Upper lobe of left lung (tissue), 6 donors: ENCODE data around the gene NFATC3. TPM values are rescaled to one million over a fixed set of nuclear protein-coding genes. Genes with fewer than 3 reads are reported as not detected.

Source experiments
- ATAC-seq, 2 donors: fragments of 200-7000 bp; cut with Tn5 transposase; one replicate each; pipeline ENCODE4 v1.9.1; 2022; ENCODE audit warnings: mild to moderate bottlenecking in 2 of 2, moderate library complexity in 2 of 2; ENCODE audit not compliant: low FRiP score in 2 of 2
- DNase-seq, 2 donors: peaks; one replicate each; pipeline ENCODE4 v3.0.0-alpha.2; 2019 to 2020
- H3K27ac ChIP-seq, 4 donors: fragments of 200-600 bp; sonication (generic); one replicate each; pipeline ENCODE4 v1.5.1; 2016 to 2019
- H3K27me3 ChIP-seq, 4 donors: fragments of 200-600 bp; sonication (generic); one replicate each; pipeline ENCODE4 v1.5.1; 2017 to 2019
- H3K36me3 ChIP-seq, 4 donors: fragments of 200-600 bp; sonication (generic); one replicate each; pipeline ENCODE4 v1.5.1; 2016 to 2019
- H3K4me1 ChIP-seq, 4 donors: fragments of 200-600 bp; sonication (generic); one replicate each; pipeline ENCODE4 v1.5.1; 2018 to 2019
- H3K4me3 ChIP-seq, 4 donors: fragments of 200-600 bp; sonication (generic); one replicate each; pipeline ENCODE4 v1.5.1; 2017 to 2019; ENCODE audit warnings: mild to moderate bottlenecking in 2 of 4, moderate library complexity in 1 of 4
- H3K9me3 ChIP-seq, 4 donors: fragments of 200-600 bp; sonication (generic); one replicate each; pipeline ENCODE4 v1.5.1; 2018 to 2019
- CTCF ChIP-seq, 6 experiments: fragments of 450-650 bp in 4 of 6; fragments of 200-600 bp in 2 of 6; sonication (generic) in 2 of 6; IDR thresholded peaks; one replicate each; pipeline ENCODE4 v1.5.1; 2016 to 2019; ENCODE audit warnings: antibody characterized with exemption in 6 of 6
- EP300 ChIP-seq, 4 donors: sonication (generic); formaldehyde crosslinking; IDR thresholded peaks; one replicate each; pipeline ENCODE4 v1.5.1; 2017; ENCODE audit warnings: antibody characterized with exemption in 4 of 4, control low read depth in 2 of 4
- POLR2A ChIP-seq, 4 donors: fragments of 450-650 bp; IDR thresholded peaks; one replicate each; pipeline ENCODE4 v1.5.1; 2016 to 2017; ENCODE audit warnings: antibody characterized with exemption in 4 of 4, mild to moderate bottlenecking in 2 of 4
- POLR2AphosphoS5 ChIP-seq, 2 donors: sonication (generic); formaldehyde crosslinking; IDR thresholded peaks; one replicate each; pipeline ENCODE4 v1.5.1; 2017; ENCODE audit warnings: antibody characterized with exemption in 2 of 2
- WGBS, 2 donors: methylation state at CpG; one replicate each; pipeline ENCODE4 v1.1.5; 2017 to 2018; 5-methylcytosine and 5-hydroxymethylcytosine counted together
- total RNA-seq, 6 donors: library from RNA; depleted of rRNA in 4 of 6; stranded (reverse); fragments of >200 nt in 4 of 6; gene quantifications; one replicate each; pipeline versions ENCODE4 v1.1.0 to v1.2.1, GENCODE V29; 2016 to 2021
- donor health status: DM: no; HTN: no; CAD: no; lungs with moderate emphysema.
- donor health status: DM: no; HTN: yes; CAD: no; lungs with severe emphysema.

NFATC3 gene
- total RNA-seq, 6 donors from 2014 or later: 49.1 to 95.3 (median 68.0) TPM

GRCh38 chr16:68272507-68273209 is 187.5 kb downstream of the NFATC3 start:
- Histone ChIP-seq H3K27ac (peak overlapping the region; percentile 24 to 67 (median 39)), H3K4me1 (peaks cover 20 to 52% (median 34%) of the 10 kb centered on the region in 4 donors), H3K4me3 (no peak overlapping the region), H3K36me3 (peaks cover 0 to 28% (median 10%) of the 10 kb centered on the region in 4 donors), H3K27me3 (no peaks in the 10 kb centered on the region), H3K9me3 (no peaks in the 10 kb centered on the region)
- 77 to 78% methylated on average over 4 of the region's 4 CpGs for WGBS, 2 donors
- TF ChIP-seq POLR2A (IDR thresholded peaks at IDR 0.05): no peak
- no peak for TF ChIP-seq POLR2AphosphoS5 (IDR thresholded peaks at IDR 0.05)
- TF ChIP-seq CTCF (IDR thresholded peaks at IDR 0.05): no peak
- no peak for TF ChIP-seq EP300 (IDR thresholded peaks at IDR 0.05)
- ATAC-seq (no peak), DNase-seq (peak in 1 of 2 donors; percentile 39)

- peaks cover 20 to 50% (median 31%) of the 10 kb centered on the region in 4 donors for H3K4me1 ChIP-seq
- no peak overlapping the region for H3K4me3 ChIP-seq
- ATAC-seq (no peak), DNase-seq (no peak)
- peaks cover 0 to 29% (median 10%) of the 10 kb centered on the region in 4 donors for H3K36me3 ChIP-seq
- no peaks in the 10 kb centered on the region for H3K9me3 ChIP-seq
- TF ChIP-seq POLR2A (IDR thresholded peaks at IDR 0.05): no peak
- no peak for TF ChIP-seq EP300 (IDR thresholded peaks at IDR 0.05)
- TF ChIP-seq CTCF (IDR thresholded peaks at IDR 0.05): no peak
- no peak for TF ChIP-seq POLR2AphosphoS5 (IDR thresholded peaks at IDR 0.05)
- WGBS, 2 donors: 84 to 96% methylated on average over 5 of the region's 5 CpGs
- H3K27me3 ChIP-seq: no peaks in the 10 kb centered on the region
- H3K27ac ChIP-seq: peak overlapping the region in 1 of 4 donors; percentile 77
Measured at GRCh38 chr16:68273459-68273858, 188.3 kb downstream of the NFATC3 start.

GRCh38 chr16:68273896-68274295 is 188.7 kb downstream of the NFATC3 start:
- DNase-seq (no peak), ATAC-seq (no peak)
- no peak overlapping the region for H3K4me3 ChIP-seq
- 96 to 97% methylated on average over 7 to 8 of the region's 8 CpGs for WGBS, 2 donors
- peaks cover 20 to 50% (median 31%) of the 10 kb centered on the region in 4 donors for H3K4me1 ChIP-seq
- no peaks in the 10 kb centered on the region for H3K27me3 ChIP-seq
- peak overlapping the region in 2 of 4 donors; percentile 65 to 77 for H3K27ac ChIP-seq
- no peaks in the 10 kb centered on the region for H3K9me3 ChIP-seq
- TF ChIP-seq CTCF (IDR thresholded peaks at IDR 0.05): no peak
- peaks cover 0 to 29% (median 10%) of the 10 kb centered on the region in 4 donors for H3K36me3 ChIP-seq

GRCh38 chr16:68274441-68274840 is 189.3 kb downstream of the NFATC3 start:
- no peaks in the 10 kb centered on the region for H3K27me3 ChIP-seq
- peaks cover 20 to 53% (median 31%) of the 10 kb centered on the region in 4 donors for H3K4me1 ChIP-seq
- no peak overlapping the region for H3K4me3 ChIP-seq
- TF ChIP-seq EP300 (IDR thresholded peaks at IDR 0.05): no peak
- no peak for TF ChIP-seq CTCF (IDR thresholded peaks at IDR 0.05)
- no peak for TF ChIP-seq POLR2AphosphoS5 (IDR thresholded peaks at IDR 0.05)
- TF ChIP-seq POLR2A (IDR thresholded peaks at IDR 0.05): no peak
- WGBS, 2 donors: 90 to 97% methylated on average over 4 of the region's 4 CpGs
- DNase-seq (no peak), ATAC-seq (no peak)
- H3K36me3 ChIP-seq: peaks cover 0 to 30% (median 10%) of the 10 kb centered on the region in 4 donors
- H3K27ac ChIP-seq: peak overlapping the region in 2 of 4 donors; percentile 65 to 77
- no peaks in the 10 kb centered on the region for H3K9me3 ChIP-seq
